ENCODE results near the gene MTHFSD. TPM values are rescaled to one million over a fixed set of nuclear protein-coding genes. Genes with fewer than 3 reads are reported as not detected.
A peak's percentile ranks its signal among the peaks of the same experiment; 100 is the strongest.

MTHFSD gene
- total RNA-seq, 1 experiment from 2014 or later, result 30.7 TPM

DNA sequence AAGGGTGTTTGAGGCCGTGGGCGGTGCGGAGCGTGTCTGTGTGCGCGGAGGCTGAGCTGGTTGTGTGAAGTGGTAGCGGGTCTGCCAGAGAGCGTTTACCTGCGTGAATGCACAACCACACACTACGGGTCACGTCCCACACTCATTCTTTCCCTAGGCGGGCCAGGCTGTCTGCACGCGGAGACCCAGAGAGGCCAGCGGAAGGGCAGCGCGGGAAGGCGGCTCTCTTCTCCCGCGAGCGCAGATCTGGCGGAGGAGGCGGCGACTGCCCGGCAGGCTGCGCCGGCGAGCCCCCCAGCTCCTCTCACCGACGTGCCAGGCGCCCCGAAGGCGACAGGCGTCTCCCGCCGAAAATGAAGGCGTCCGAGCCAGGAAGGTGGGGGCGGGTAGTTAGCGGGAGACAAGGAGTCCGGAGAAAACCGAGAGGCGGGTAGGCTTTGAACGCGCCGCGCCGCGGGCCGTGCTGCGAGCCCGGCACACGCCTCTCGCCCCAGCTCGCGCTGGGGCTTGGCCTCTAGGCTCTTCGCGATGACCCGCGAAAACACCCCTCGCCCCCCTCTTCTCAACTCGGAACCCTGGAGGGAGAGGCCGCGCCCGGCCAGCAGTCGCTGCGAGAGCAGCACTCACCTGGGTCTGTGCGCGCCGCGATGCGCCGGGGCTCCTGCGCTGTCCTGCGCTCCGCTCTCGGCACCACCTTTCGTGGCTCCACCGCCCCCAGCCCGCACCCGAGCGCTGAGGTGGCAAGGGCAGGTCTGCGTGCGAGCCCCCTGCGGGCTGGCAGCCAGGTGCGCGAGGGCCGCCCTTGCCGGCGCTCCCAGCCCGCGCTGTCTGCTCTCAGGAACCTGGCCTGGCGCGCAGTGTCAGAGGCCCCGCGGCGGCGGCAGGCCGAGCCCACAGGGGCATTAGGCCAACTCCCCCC lies 46.7 kb downstream of the MTHFSD start:
- peaks cover 72% of the 10 kb centered on the region for H3K27me3 Mint-ChIP-seq (ENCODE audit: insufficient read depth, unreplicated experiment)

DNA sequence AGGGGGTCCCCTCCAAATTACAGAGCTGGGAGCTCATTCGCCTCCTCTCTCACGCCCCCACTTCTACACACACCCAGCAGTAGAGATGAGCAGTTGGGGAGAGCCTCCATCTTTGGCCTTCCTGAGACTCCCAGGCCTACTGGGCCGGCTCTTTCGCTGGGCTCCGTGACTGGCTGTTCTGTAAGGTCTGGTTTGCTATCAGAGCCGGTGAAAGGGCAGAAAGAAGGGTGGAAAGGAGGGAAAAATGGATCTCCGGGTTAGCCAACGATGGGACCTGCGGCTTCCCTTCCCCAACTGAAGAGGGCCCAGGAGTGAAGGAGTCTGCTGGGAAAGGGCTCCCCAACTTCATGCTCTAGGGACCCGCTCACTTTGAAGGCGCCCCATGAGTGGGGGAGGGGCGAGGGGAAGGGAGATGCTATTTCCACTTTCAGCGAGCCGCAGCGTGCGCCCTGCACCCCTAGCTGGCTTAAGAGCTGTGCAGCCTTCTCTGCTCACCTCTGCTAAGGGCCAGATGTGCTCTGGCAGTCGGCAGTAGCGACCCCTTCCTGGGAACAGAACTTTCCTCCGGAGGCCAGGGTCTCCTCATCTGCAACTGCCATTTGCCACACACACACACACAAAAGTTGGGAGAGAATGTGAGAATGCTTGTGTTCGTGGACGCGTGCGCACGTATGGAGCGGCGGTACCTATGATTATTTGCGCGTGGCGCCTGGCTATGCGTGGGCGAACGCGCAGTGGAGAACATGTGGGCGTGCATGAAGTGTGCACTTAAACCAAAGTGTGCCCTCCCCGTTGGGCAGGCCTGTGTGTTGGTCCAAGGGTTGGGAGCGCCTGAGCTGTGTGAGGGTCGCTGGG lies 47.6 kb downstream of the MTHFSD start:
- H3K27me3 Mint-ChIP-seq (ENCODE audit: insufficient read depth, unreplicated experiment), result peaks cover 72% of the 10 kb centered on the region
- POLR2A ChIA-PET, result no interaction called here
- CTCF ChIA-PET, result interaction anchor here (0.5 kb wide), 1 partner anchor 495 kb away, joined by 3 read pairs; no protein-coding TSS in a partner anchor
- no TSS peak for BruUV-seq (replicated peaks)
- no peak overlapping the region for H3K4me3 Mint-ChIP-seq (ENCODE audit: unreplicated experiment)
- TF ChIP-seq, protein P1, sequence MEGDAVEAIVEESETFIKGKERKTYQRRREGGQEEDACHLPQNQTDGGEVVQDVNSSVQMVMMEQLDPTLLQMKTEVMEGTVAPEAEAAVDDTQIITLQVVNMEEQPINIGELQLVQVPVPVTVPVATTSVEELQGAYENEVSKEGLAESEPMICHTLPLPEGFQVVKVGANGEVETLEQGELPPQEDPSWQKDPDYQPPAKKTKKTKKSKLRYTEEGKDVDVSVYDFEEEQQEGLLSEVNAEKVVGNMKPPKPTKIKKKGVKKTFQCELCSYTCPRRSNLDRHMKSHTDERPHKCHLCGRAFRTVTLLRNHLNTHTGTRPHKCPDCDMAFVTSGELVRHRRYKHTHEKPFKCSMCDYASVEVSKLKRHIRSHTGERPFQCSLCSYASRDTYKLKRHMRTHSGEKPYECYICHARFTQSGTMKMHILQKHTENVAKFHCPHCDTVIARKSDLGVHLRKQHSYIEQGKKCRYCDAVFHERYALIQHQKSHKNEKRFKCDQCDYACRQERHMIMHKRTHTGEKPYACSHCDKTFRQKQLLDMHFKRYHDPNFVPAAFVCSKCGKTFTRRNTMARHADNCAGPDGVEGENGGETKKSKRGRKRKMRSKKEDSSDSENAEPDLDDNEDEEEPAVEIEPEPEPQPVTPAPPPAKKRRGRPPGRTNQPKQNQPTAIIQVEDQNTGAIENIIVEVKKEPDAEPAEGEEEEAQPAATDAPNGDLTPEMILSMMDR (IDR thresholded peaks at IDR 0.05; ENCODE audit: unreplicated experiment), result no peak
- H3K36me3 Mint-ChIP-seq (ENCODE audit: insufficient read depth, unreplicated experiment), result no peaks in the 10 kb centered on the region
- intact Hi-C loops (cut with micrococcal nuclease), result no loop called here
- H3K9me3 Mint-ChIP-seq (ENCODE audit: unreplicated experiment), result no peaks in the 10 kb centered on the region
- H3K4me1 Mint-ChIP-seq (ENCODE audit: insufficient read depth, unreplicated experiment), result peaks cover 8% of the 10 kb centered on the region
- no peak for DNase-seq (ENCODE audit: unreplicated experiment)
- no peak overlapping the region for H3K27ac Mint-ChIP-seq (ENCODE audit: low read depth, unreplicated experiment)

More for the DNA sequence above, 46.7 kb downstream of the MTHFSD start:
- ChIA-PET CTCF (interaction anchor here (0.5 kb wide), 1 partner anchor 496 kb away, joined by 3 read pairs; no protein-coding TSS in a partner anchor), POLR2A (no interaction called here)
- intact Hi-C loops (cut with micrococcal nuclease), result no loop called here
- Mint-ChIP-seq H3K9me3 (ENCODE audit: unreplicated experiment) (no peaks in the 10 kb centered on the region), H3K4me1 (ENCODE audit: insufficient read depth, unreplicated experiment) (peaks cover 8% of the 10 kb centered on the region), H3K4me3 (ENCODE audit: unreplicated experiment) (peak overlapping the region; percentile 72), H3K36me3 (ENCODE audit: insufficient read depth, unreplicated experiment) (no peaks in the 10 kb centered on the region), H3K27ac (ENCODE audit: low read depth, unreplicated experiment) (no peak overlapping the region)
- BruUV-seq (replicated peaks), result no TSS peak
- no peak for DNase-seq (ENCODE audit: unreplicated experiment)
- TF ChIP-seq, protein P1 (IDR thresholded peaks at IDR 0.05; ENCODE audit: unreplicated experiment), result no peak

DNA sequence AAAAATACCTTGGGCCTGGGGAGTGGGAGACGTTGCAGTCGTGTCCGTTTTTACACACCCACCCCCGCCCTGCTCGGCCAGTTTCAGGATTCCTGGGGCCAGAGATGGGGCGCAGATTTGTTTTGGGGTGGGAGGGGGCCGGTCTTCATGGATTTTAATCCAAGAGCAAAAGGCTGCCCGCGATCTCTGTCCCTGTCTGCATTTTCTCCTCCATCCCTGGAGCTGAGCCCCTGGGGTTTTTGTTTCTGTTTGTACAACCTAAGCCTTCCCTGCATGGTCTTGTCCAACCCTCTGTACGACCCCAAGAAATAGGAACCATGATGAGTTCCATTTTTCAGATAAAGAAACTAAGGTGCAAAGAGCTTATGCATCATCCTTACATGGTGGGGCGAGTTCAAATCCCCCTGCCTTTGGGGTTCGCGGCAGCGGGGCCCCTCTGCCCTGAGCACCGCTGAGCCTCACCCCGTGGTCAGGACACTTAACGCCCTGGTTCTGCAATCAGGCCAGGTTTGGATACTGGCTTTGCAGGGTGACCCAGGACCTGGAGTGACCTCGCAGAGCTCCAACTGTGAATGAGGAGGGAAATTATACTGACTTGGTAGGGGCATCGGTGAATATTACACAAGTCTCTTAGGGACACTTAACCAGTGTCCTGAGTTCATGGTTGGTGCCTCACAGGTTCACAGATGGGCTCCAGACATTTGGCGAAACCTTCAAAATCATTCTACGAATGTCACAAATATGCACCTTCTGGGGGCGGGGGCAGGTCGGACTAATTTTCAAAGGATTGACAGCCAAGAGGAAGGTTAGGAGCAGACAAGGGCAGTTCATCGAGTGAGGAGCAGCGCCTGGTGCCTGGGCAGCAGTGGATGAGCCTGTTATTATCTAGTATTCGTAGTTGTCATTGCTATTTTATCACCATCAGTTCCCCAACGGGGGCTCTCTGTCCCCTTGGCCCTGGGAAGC lies 48.9 kb downstream of the MTHFSD start:
- ChIA-PET POLR2A (no interaction called here), CTCF (interaction anchor here (1.0 to 1.5 kb wide), 2 partner anchors 11 to 685 kb away, joined by 5 read pairs; no protein-coding TSS in a partner anchor)
- H3K4me1 Mint-ChIP-seq (ENCODE audit: insufficient read depth, unreplicated experiment), result peaks cover 8% of the 10 kb centered on the region
- peak overlapping the region; percentile 38 for H3K4me3 Mint-ChIP-seq (ENCODE audit: unreplicated experiment)
- TF ChIP-seq, protein P1 (IDR thresholded peaks at IDR 0.05; ENCODE audit: unreplicated experiment), result no peak
- no TSS peak for BruUV-seq (replicated peaks)
- intact Hi-C loops (cut with micrococcal nuclease), result no loop called here
- H3K27ac Mint-ChIP-seq (ENCODE audit: low read depth, unreplicated experiment), result no peak overlapping the region
- H3K36me3 Mint-ChIP-seq (ENCODE audit: insufficient read depth, unreplicated experiment), result no peaks in the 10 kb centered on the region
- peaks cover 83% of the 10 kb centered on the region for H3K27me3 Mint-ChIP-seq (ENCODE audit: insufficient read depth, unreplicated experiment)
- no peaks in the 10 kb centered on the region for H3K9me3 Mint-ChIP-seq (ENCODE audit: unreplicated experiment)
- DNase-seq (ENCODE audit: unreplicated experiment), result no peak
